GM12891 (cell line): ENCODE results near the gene DSC1.
A peak's percentile ranks its signal among the peaks of the same experiment; 100 is the strongest.

Experiments used
- POLR2A ChIP-seq: IDR thresholded peaks from 2 replicates; pipeline ENCODE4 v1.6.1; 2011; ENCODE audit warnings: low read depth, low read length, control low read depth
- POLR2AphosphoS5 ChIP-seq: IDR thresholded peaks from 2 replicates; pipeline ENCODE4 v1.6.1; 2011; ENCODE audit warnings: low read depth, low read length, control low read depth
- SPI1 ChIP-seq: IDR thresholded peaks from 2 replicates; pipeline ENCODE4 v1.6.1; 2011; ENCODE audit warnings: low read depth, low read length, control low read depth
- TAF1 ChIP-seq: IDR thresholded peaks from 2 replicates; pipeline ENCODE4 v1.6.1; 2011; ENCODE audit warnings: low read depth, low read length, control low read depth

DNA sequence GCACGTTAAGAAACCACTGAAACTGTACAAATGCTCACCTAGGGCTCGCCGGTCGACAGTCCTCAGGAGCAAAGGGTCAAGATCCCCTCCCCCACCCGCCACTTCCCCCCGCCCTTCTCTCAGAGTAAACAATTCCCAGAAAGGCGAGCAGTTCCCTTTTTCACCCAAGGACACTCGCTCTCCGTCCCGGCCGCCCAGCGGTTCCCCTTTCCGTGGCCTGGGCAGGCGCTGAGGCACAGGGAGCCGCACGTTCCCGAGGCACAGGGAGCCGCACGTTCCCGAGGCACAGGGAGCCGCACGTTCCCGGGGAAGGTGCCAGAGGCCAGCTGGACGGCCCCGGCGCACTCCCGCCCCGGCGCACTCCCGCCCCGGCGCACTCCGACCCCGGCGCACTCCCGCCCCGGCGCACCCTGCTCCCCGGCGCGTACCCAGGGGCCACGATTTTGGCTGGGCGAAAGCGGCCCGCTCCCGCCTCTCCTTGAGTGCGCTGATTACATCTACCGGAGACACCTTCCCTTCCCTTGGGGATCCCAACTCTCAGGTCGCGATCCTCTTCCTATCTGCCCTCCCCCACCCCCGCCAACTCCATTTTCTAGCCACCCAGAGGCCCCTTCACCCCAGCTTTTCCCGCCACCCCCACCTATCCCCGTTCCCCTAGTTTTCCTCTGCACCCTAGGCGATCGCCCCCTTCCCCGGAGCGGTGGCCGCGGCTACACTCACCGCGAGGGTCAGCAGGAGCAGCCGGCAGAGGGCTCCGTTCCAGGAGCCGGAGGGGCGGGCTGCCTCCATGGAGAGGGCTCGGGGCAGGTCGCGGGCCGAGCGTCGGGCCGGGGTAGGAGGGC lies 61.3 kb downstream of the DSC1 start:
- TF ChIP-seq SPI1: peak; percentile 79
- TF ChIP-seq POLR2A: no peak
- no peak for TF ChIP-seq POLR2AphosphoS5
- TF ChIP-seq TAF1: no peak
